K562 (cell line): Measurements from ENCODE around the gene ZNF668. TPM values are rescaled to one million over a fixed set of nuclear protein-coding genes. Genes with fewer than 3 reads are reported as not detected.

Source experiments
- ATAC-seq: fragments of 200-7000 bp; cut with Tn5 transposase; 3 replicates; pipeline ENCODE4 v1.9.1; 2020; ENCODE audit warnings: moderate library complexity
- BruUV-seq: library from RNA; stranded (reverse); fragments of 400-500 nt; replicated peaks from 2 replicates; lab custom pipeline; 2021; lab: Mats Ljungman, UMichigan
- CTCF ChIA-PET: fragments of 300-600 bp; formaldehyde crosslinking; extraction: SDS; loops from one replicate; lab custom pipeline; 2021; ENCODE audit warnings: low intra/inter-chr PET ratio; lab: Yijun Ruan, JAX
- POLR2A ChIA-PET: fragments of 300-600, 350-650 bp; sonication (Branson Sonifier 250); formaldehyde crosslinking; extraction: SDS; loops from one replicate; lab custom pipeline; 2021; ENCODE audit warnings: antibody characterized with exemption, inconsistent platforms; lab: Yijun Ruan, JAX
- DNase-seq, 4 experiments: peaks; one replicate each; pipeline versions ENCODE4 v3.0.0 to v3.0.0-alpha.2; 2011 to 2018; ENCODE audit warnings: low spot score in 3 of 4, mixed read lengths in 3 of 4; ENCODE audit errors: extremely low read depth in 1 of 4
- FAIRE-seq: peaks from 2 replicates; lab custom pipeline; 2011; peaks lifted over from hg19 to GRCh38; lab: Jason Lieb, UNC
- H2AFZ ChIP-seq: 2 replicates; pipeline ENCODE4 v1.6.0; 2011; ENCODE audit warnings: low read depth, low read length, control low read depth, inconsistent platforms
- H3K27ac ChIP-seq: fragments of 200-600 bp; 3 replicates; pipeline ENCODE4 v1.8.0; 2011; ENCODE audit warnings: low read depth, mild to moderate bottlenecking, control low read depth, inconsistent platforms, low read length, moderate library complexity, mixed read lengths; ENCODE audit errors: extremely low read depth
- H3K27me3 ChIP-seq, 2 experiments: fragments of 300-600 bp in 1 of 2; 2 replicates in 1 of 2; 3 replicates in 1 of 2; pipeline versions ENCODE4 v1.6.0 to v1.8.0; 2011; ENCODE audit warnings: inconsistent platforms in 2 of 2, low read length in 2 of 2, mild to moderate bottlenecking in 1 of 2, mixed read lengths in 1 of 2, moderate library complexity in 1 of 2; ENCODE audit not compliant: control insufficient read depth in 2 of 2, insufficient read depth in 2 of 2
- H3K36me3 ChIP-seq: fragments of 300-600 bp; 3 replicates; pipeline ENCODE4 v1.8.0; 2011; ENCODE audit warnings: mild to moderate bottlenecking, low read length, inconsistent platforms; ENCODE audit not compliant: control insufficient read depth, insufficient read depth
- H3K4me1 ChIP-seq, 2 experiments: fragments of 200-600 bp in 1 of 2; replicated peaks in 1 of 2; 2 replicates in 1 of 2; 3 replicates in 1 of 2; pipeline versions ENCODE4 v1.5.1 to v1.8.0; 2011; ENCODE audit warnings: inconsistent platforms in 2 of 2, low read length in 2 of 2, mild to moderate bottlenecking in 1 of 2, mixed read lengths in 1 of 2, moderate library complexity in 1 of 2; ENCODE audit not compliant: control insufficient read depth in 2 of 2, insufficient read depth in 2 of 2
- H3K4me2 ChIP-seq: 2 replicates; pipeline ENCODE4 v1.6.1; 2011; ENCODE audit warnings: low read length, control low read depth, inconsistent platforms, mixed read lengths; ENCODE audit not compliant: insufficient read depth
- H3K4me3 ChIP-seq: fragments of 200-600 bp; sonication (generic), shearing (Covaris generic); 2 replicates; pipeline ENCODE4 v1.5.1; 2016; ENCODE audit warnings: control low read depth, inconsistent platforms
- H3K79me2 ChIP-seq: fragments of 200-600 bp; 3 replicates; pipeline ENCODE4 v1.8.0; 2011; ENCODE audit warnings: low read length, inconsistent platforms; ENCODE audit not compliant: control insufficient read depth, insufficient read depth
- H3K9ac ChIP-seq, 2 experiments: 2 replicates each; pipeline versions ENCODE4 v1.6.0 to v1.6.1; 2011; ENCODE audit warnings: low read depth in 2 of 2, low read length in 2 of 2, control low read depth in 1 of 2, inconsistent platforms in 1 of 2, mild to moderate bottlenecking in 1 of 2, mixed read lengths in 1 of 2; ENCODE audit not compliant: insufficient read depth in 1 of 2
- H3K9me1 ChIP-seq: one replicate; pipeline ENCODE4 v1.6.0; 2011; ENCODE audit warnings: inconsistent platforms, mild to moderate bottlenecking, low read length, moderate library complexity; ENCODE audit not compliant: control insufficient read depth, insufficient read depth
- H3K9me3 ChIP-seq: replicated peaks from 2 replicates; pipeline ENCODE4 v1.5.1; 2011; ENCODE audit warnings: low read depth, low read length, inconsistent platforms; ENCODE audit not compliant: control insufficient read depth, insufficient read depth
- H4K20me1 ChIP-seq: replicated peaks from 2 replicates; pipeline ENCODE4 v1.6.1; 2011; ENCODE audit warnings: low read length, inconsistent platforms, mixed read lengths; ENCODE audit not compliant: control insufficient read depth, insufficient read depth
- CHD1 ChIP-seq: fragments of 200-600 bp; sonication (generic); IDR thresholded peaks from one replicate; pipeline ENCODE4 v1.6.1; 2012; ENCODE audit warnings: mild to moderate bottlenecking, moderate library complexity, low read length, inconsistent platforms
- CREB3 ChIP-seq: fragments of 450-650 bp; conservative IDR thresholded peaks from 2 replicates; pipeline ENCODE4 v1.6.1; 2016; ENCODE audit warnings: missing genetic modification characterization, low read depth, mild to moderate bottlenecking, missing compliant biosample characterization, moderate library complexity
- GTF2E2 ChIP-seq: fragments of 200-800 bp; sonication (Bioruptor generic); IDR thresholded peaks from 2 replicates; pipeline ENCODE4 v1.6.1; 2016; ENCODE audit warnings: missing genetic modification characterization, missing compliant biosample characterization
- HINFP ChIP-seq: fragments of 450-650 bp; conservative IDR thresholded peaks from 2 replicates; pipeline ENCODE4 v1.6.1; 2016; ENCODE audit warnings: missing genetic modification characterization, low read depth, mild to moderate bottlenecking, control low read depth, missing compliant biosample characterization
- JUN ChIP-seq, 2 experiments: sonication (generic) in 1 of 2; formaldehyde crosslinking in 1 of 2; IDR thresholded peaks; 2 replicates each; pipeline versions ENCODE4 v1.6.1 to v1.8.0; 2012 to 2022; ENCODE audit warnings: borderline replicate concordance in 2 of 2, mild to moderate bottlenecking in 2 of 2, improper control_type of control experiment in 1 of 2, low read depth in 1 of 2, low read length in 1 of 2, missing genetic modification reagents in 1 of 2
- NR1H2 ChIP-seq: sonication (generic); formaldehyde crosslinking; IDR thresholded peaks from 2 replicates; pipeline ENCODE4 v1.4.0; 2020; ENCODE audit warnings: mild to moderate bottlenecking, missing genetic modification reagents
- POLR2G ChIP-seq: fragments of 200-400 bp; formaldehyde crosslinking; IDR thresholded peaks from 2 replicates; pipeline ENCODE4 v1.6.1; 2017; ENCODE audit warnings: low read depth, mild to moderate bottlenecking, antibody characterized with exemption, low read length, moderate library complexity
- RBM14 ChIP-seq: fragments of 200-400 bp; formaldehyde crosslinking; IDR thresholded peaks from 2 replicates; pipeline ENCODE4 v1.6.1; 2018; ENCODE audit warnings: low read depth, mild to moderate bottlenecking, low read length, moderate library complexity, borderline replicate concordance; ENCODE audit not compliant: insufficient read depth
- SREBF2 ChIP-seq: sonication (generic); formaldehyde crosslinking; IDR thresholded peaks from 2 replicates; pipeline ENCODE4 v1.4.0; 2020; ENCODE audit warnings: mild to moderate bottlenecking, missing genetic modification reagents
- ZBTB33 ChIP-seq: sonication (generic); formaldehyde crosslinking; IDR thresholded peaks from 2 replicates; pipeline ENCODE4 v1.8.1; 2023; ENCODE audit warnings: mild to moderate bottlenecking, missing genetic modification reagents
- ZNF124 ChIP-seq: sonication (generic); formaldehyde crosslinking; IDR thresholded peaks from 2 replicates; pipeline ENCODE4 v1.8.1; 2022; ENCODE audit warnings: missing genetic modification reagents
- ZNF699 ChIP-seq: fragments of 250-450 bp; sonication (Bioruptor Pico); IDR thresholded peaks from 2 replicates; pipeline ENCODE4 v1.8.0; 2021; ENCODE audit warnings: mild to moderate bottlenecking, moderate library complexity; ENCODE audit not compliant: insufficient replicate concordance
- WGBS: fragments of 100-300 bp; shearing (Covaris generic); methylation state at CpG from one replicate; pipeline ENCODE4 v1.1.6; 2016; ENCODE audit warnings: low coverage, mixed read lengths; ENCODE audit not compliant: insufficient coverage; ENCODE audit errors: missing lambda C conversion rate; 5-methylcytosine and 5-hydroxymethylcytosine counted together
- in situ Hi-C: fragments of 300-500 bp; cut with MboI; formaldehyde crosslinking; loops from 4 replicates; pipeline ENCODE4 v1.15.0; 2018; ENCODE audit warnings: inconsistent platforms, mixed read lengths
- intact Hi-C: fragments of 100-400 bp; cut with micrococcal nuclease; formaldehyde crosslinking; loops from 2 replicates; pipeline ENCODE4 v1.14.2; 2022
- polyA plus RNA-seq, 8 experiments: library from polyadenylated mRNA; depleted of rRNA in 4 of 8; stranded (reverse) in 5 of 8; unstranded in 3 of 8; fragments of >200 nt; fragmentation: Nextera tagmentation in 2 of 8; fragmentation: Illumina TruSeq in 1 of 8; extraction: Ambion mirVana in 2 of 8; extraction: Trizol in 1 of 8; gene quantifications; 2 replicates each; pipeline versions ENCODE4 v1.2.1 to v1.2.3, GENCODE V29; 2011 to 2014; ENCODE audit warnings: inconsistent platforms in 1 of 8, missing spikeins in 1 of 8
- total RNA-seq, 7 experiments: library from RNA; depleted of rRNA in 6 of 7; stranded (reverse); fragments of >200 nt in 6 of 7; fragmentation: Illumina TruSeq in 2 of 7; extraction: Trizol in 2 of 7; gene quantifications; 2 replicates each; pipeline versions ENCODE4 v1.2.1 to v1.2.3, GENCODE V29; 2011 to 2021; ENCODE audit warnings: low replicate concordance in 1 of 7
- TF ChIP-seq, protein P1 (sequence below): sonication (generic); formaldehyde crosslinking; IDR thresholded peaks from 2 replicates; pipeline ENCODE4 v1.8.0; 2023; ENCODE audit warnings: mild to moderate bottlenecking, missing genetic modification reagents

Gene ZNF668
- total and polyA plus RNA-seq, 9 of the 15 experiments (the other 6 are each of a cell fraction or from before 2014, with no cell fraction given): 0.04 to 15.3 (median 3.8) TPM; not detected in 1

GRCh38 chr16:31085411-31085810, 11.4 kb upstream of the ZNF668 start:
- no peak overlapping the region for H3K4me3 ChIP-seq
- no peaks in the 10 kb centered on the region for H3K9me1 ChIP-seq
- H3K9ac ChIP-seq: no peak overlapping the region
- DNase-seq (no peak), ATAC-seq (no peak), FAIRE-seq (no peak)
- in situ Hi-C loops: no loop called here
- no peaks in the 10 kb centered on the region; the same call in 2 of the 3 replicates for H3K79me2 ChIP-seq
- peaks cover 55% of the 10 kb centered on the region; the same call in 2 of the 3 replicates for H3K36me3 ChIP-seq
- no peak overlapping the region for H3K27ac ChIP-seq
- 0 out of 2 replicates have a peak, but pooled peaks cover 5% of the 10 kb centered on the region for H4K20me1 ChIP-seq
- H3K4me2 ChIP-seq: no peak overlapping the region
- no peaks in the 10 kb centered on the region for H3K9me3 ChIP-seq
- BruUV-seq: no TSS peak
- no peak overlapping the region for H2AFZ ChIP-seq
- POLR2A ChIA-PET: interaction anchor here (0.6 to 3.4 kb wide), 9 partner anchors 9 to 134 kb away, joined by 3 to 32 read pairs (median 3); partner anchors contain the start of genes KAT8, VKORC1, ZNF646 and ZNF668
- H3K27me3 ChIP-seq: no peaks in the 10 kb centered on the region
- H3K4me1 ChIP-seq: peaks cover 0 to 68% of the 10 kb centered on the region in 2 experiments; a peak in 3 of 5 replicates
- 57% methylated on average over 8 of the region's 8 CpGs for WGBS
- CTCF ChIA-PET: no interaction called here
- intact Hi-C loops: no loop called here
- TF ChIP-seq CHD1: no peak
- TF ChIP-seq ZNF124 (CRISPR knock-in tag): no peak
- TF ChIP-seq JUN (IDR thresholded peaks at IDR 0.05; ENCODE audit: borderline replicate concordance, low read depth, low read length): no peak
- no peak for TF ChIP-seq JUN (CRISPR knock-in tag; IDR thresholded peaks at IDR 0.05; ENCODE audit: borderline replicate concordance)
- no peak for TF ChIP-seq POLR2G
- TF ChIP-seq GTF2E2 (tag): no peak
- TF ChIP-seq ZNF699 (CRISPR knock-in tag): no peak
- no peak for TF ChIP-seq NR1H2
- TF ChIP-seq SREBF2 (CRISPR knock-in tag): no peak
- TF ChIP-seq, protein P1, sequence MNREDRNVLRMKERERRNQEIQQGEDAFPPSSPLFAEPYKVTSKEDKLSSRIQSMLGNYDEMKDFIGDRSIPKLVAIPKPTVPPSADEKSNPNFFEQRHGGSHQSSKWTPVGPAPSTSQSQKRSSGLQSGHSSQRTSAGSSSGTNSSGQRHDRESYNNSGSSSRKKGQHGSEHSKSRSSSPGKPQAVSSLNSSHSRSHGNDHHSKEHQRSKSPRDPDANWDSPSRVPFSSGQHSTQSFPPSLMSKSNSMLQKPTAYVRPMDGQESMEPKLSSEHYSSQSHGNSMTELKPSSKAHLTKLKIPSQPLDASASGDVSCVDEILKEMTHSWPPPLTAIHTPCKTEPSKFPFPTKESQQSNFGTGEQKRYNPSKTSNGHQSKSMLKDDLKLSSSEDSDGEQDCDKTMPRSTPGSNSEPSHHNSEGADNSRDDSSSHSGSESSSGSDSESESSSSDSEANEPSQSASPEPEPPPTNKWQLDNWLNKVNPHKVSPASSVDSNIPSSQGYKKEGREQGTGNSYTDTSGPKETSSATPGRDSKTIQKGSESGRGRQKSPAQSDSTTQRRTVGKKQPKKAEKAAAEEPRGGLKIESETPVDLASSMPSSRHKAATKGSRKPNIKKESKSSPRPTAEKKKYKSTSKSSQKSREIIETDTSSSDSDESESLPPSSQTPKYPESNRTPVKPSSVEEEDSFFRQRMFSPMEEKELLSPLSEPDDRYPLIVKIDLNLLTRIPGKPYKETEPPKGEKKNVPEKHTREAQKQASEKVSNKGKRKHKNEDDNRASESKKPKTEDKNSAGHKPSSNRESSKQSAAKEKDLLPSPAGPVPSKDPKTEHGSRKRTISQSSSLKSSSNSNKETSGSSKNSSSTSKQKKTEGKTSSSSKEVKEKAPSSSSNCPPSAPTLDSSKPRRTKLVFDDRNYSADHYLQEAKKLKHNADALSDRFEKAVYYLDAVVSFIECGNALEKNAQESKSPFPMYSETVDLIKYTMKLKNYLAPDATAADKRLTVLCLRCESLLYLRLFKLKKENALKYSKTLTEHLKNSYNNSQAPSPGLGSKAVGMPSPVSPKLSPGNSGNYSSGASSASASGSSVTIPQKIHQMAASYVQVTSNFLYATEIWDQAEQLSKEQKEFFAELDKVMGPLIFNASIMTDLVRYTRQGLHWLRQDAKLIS (CRISPR knock-in tag): no peak
- no peak for TF ChIP-seq CREB3 (tag)
- no peak for TF ChIP-seq HINFP
- TF ChIP-seq RBM14: no peak
- TF ChIP-seq ZBTB33 (CRISPR knock-in tag): no peak
